Adrenal gland (tissue), 12 donors: Measurements from ENCODE around the gene RPL4. TPM values are rescaled to one million over a fixed set of nuclear protein-coding genes. Genes with fewer than 3 reads are reported as not detected.
"Not testable (repeated sequence)": the region's sequence is repeated elsewhere in the genome, so short reads cannot be mapped to it uniquely, and the experiment has no call there.

ENCODE experiments used
- DNase-seq, 7 donors: peaks; one replicate each; pipeline ENCODE4 v3.0.0-alpha.2; 2019 to 2020
- H3K27ac ChIP-seq, 5 donors: fragments of 200-600 bp; sonication (generic) in 4 of 5; 1 replicate in 3 of 5; 2 replicates in 2 of 5; pipeline versions ENCODE4 v1.5.1 to v1.8.0; 2016 to 2020; ENCODE audit warnings: mild to moderate bottlenecking in 1 of 5
- H3K27me3 ChIP-seq: fragments of 200-600 bp; 2 replicates; pipeline ENCODE4 v1.8.0; 2021
- H3K36me3 ChIP-seq, 2 donors: fragments of 200-600 bp; replicated peaks in 1 of 2; 1 replicate in 1 of 2; 2 replicates in 1 of 2; pipeline versions ENCODE4 v1.5.1 to v1.8.0; 2018 to 2022
- H3K4me1 ChIP-seq, 2 donors: fragments of 200-600 bp; replicated peaks in 1 of 2; 1 replicate in 1 of 2; 2 replicates in 1 of 2; pipeline versions ENCODE4 v1.5.1 to v1.8.0; 2018 to 2021
- H3K4me3 ChIP-seq, 4 donors: fragments of 200-600 bp; sonication (generic) in 3 of 4; one replicate each; pipeline ENCODE4 v1.5.1; 2016 to 2018
- H3K9me3 ChIP-seq, 3 donors: fragments of 200-600 bp; sonication (generic) in 1 of 3; replicated peaks in 1 of 3; 1 replicate in 2 of 3; 2 replicates in 1 of 3; pipeline versions ENCODE4 v1.5.1 to v1.8.0; 2016 to 2021
- POLR2A ChIP-seq, 2 donors: fragments of 450-650 bp; IDR thresholded peaks; one replicate each; pipeline ENCODE4 v1.6.1; 2017; ENCODE audit warnings: antibody characterized with exemption in 2 of 2, mild to moderate bottlenecking in 2 of 2, moderate library complexity in 1 of 2
- WGBS, 4 donors: extraction: QIAGEN DNeasy Blood & Tissue Kit in 2 of 4; methylation state at CpG; one replicate each; pipeline versions ENCODE4 v1.1.5 to v1.1.7; 2013 to 2017; 5-methylcytosine and 5-hydroxymethylcytosine counted together
- intact Hi-C, 2 donors: fragments of 100-400 bp; cut with DNase I; formaldehyde crosslinking; loops; one replicate each; pipeline versions ENCODE4 v1.14.1 to v1.15.0; 2022 to 2023
- polyA plus RNA-seq, 3 donors: library from polyadenylated mRNA; stranded (reverse); fragments of 200-250 nt in 2 of 3; fragments of 350-450 nt in 1 of 3; fragmentation: Illumina TruSeq in 1 of 3; extraction: RNeasy Lipid Tissue Mini Kit (QIAGEN cat#74804) in 1 of 3; gene quantifications; one replicate each; pipeline ENCODE4 v1.2.3, GENCODE V29; 2013 to 2014
- total RNA-seq, 9 donors: library from RNA; depleted of rRNA in 4 of 9; stranded (reverse); fragments of >200 nt in 4 of 9; fragments of 120-200 nt in 1 of 9; fragmentation: NEBNext Ultra II Directional in 1 of 9; extraction: Animal tissue kit (Norgen Biotek cat#: 25700) in 1 of 9; gene quantifications; one replicate each; pipeline versions ENCODE4 v1.1.0 to v1.2.4, GENCODE V29; 2013 to 2023
- TF ChIP-seq, protein P1 (sequence below), 6 experiments: fragments of 450-650 bp in 4 of 6; fragments of 200-600 bp in 2 of 6; sonication (generic) in 1 of 6; IDR thresholded peaks; 1 replicate in 5 of 6; 2 replicates in 1 of 6; pipeline versions ENCODE4 v1.5.1 to v1.8.0; 2016 to 2021; ENCODE audit warnings: antibody characterized with exemption in 6 of 6, mild to moderate bottlenecking in 2 of 6, moderate library complexity in 1 of 6
- donor health status: healthy with polysubstance abuse.
- donor health status: Bipolar disorder and iron deficiency.
- donor health status: DM: yes; HTN: yes; CAD: no.
- donor health status: DM: no; HTN: no; CAD: no.
- donor health status: DM: no; HTN: no; CAD: no.
- donor health status: DM: yes; HTN: yes; CAD: no.

Gene RPL4
- total and polyA plus RNA-seq, 12 donors, result 1,447 to 3,854 (median 2,471) TPM

DNA sequence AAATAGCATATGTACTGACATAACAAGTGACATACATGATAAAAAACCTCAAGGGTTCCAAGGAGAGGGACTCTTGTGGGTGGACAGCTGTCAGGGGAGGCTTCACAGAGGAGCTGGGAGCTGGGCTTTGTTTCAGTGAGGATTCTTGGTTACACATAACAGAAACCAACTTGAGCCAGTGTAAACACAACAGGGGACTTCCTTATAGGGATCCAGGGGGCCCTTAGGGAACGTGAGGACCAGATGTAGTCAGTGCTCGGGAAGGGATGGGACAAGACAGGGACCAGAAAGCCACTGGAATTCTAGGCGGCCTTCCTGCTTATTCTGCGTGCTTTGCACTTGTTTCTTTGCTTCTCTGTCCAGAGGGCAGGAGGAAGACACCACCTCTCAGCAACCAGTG, 42.0 kb downstream of the RPL4 start:
- H3K9me3 ChIP-seq, result no peaks in the 10 kb centered on the region
- no peaks in the 10 kb centered on the region for H3K36me3 ChIP-seq
- H3K4me3 ChIP-seq, result no peak overlapping the region
- no peak for DNase-seq
- H3K27ac ChIP-seq, result no peak overlapping the region
- WGBS, 4 donors, result 78 to 91% (median 82%) methylated on average over 4 of the region's 4 CpGs
- H3K27me3 ChIP-seq, result no peaks in the 10 kb centered on the region
- intact Hi-C loops, result no loop called here
- no peak for TF ChIP-seq POLR2A (IDR thresholded peaks at IDR 0.05)
- TF ChIP-seq, protein P1, sequence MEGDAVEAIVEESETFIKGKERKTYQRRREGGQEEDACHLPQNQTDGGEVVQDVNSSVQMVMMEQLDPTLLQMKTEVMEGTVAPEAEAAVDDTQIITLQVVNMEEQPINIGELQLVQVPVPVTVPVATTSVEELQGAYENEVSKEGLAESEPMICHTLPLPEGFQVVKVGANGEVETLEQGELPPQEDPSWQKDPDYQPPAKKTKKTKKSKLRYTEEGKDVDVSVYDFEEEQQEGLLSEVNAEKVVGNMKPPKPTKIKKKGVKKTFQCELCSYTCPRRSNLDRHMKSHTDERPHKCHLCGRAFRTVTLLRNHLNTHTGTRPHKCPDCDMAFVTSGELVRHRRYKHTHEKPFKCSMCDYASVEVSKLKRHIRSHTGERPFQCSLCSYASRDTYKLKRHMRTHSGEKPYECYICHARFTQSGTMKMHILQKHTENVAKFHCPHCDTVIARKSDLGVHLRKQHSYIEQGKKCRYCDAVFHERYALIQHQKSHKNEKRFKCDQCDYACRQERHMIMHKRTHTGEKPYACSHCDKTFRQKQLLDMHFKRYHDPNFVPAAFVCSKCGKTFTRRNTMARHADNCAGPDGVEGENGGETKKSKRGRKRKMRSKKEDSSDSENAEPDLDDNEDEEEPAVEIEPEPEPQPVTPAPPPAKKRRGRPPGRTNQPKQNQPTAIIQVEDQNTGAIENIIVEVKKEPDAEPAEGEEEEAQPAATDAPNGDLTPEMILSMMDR (IDR thresholded peaks at IDR 0.05), result no peak
- H3K4me1 ChIP-seq, result no peaks in the 10 kb centered on the region

DNA sequence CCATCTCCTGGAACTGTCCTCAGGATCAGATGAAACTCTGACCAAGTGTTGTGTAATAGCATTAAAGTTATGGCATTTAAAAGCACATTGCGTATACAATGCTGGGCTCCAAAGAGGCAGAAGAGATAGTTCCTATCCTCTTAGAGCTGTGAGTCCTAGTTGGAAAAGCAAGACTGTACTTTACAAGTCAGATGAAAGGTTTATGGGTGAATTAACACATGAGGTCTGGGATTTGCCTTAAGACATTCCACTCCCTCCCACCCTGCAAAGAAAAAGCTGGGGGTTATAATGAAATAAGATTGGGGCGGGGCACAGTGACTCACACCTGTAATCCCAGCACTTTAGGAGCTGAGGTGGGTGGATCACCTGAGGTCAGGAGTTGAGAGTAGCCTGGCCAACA, 42.7 kb downstream of the RPL4 start:
- intact Hi-C loops, result no loop called here
- WGBS, 4 donors, result 95 to 97% (median 97%) methylated on average over 2 of the region's 2 CpGs
- Histone ChIP-seq H3K4me1 (no peaks in the 10 kb centered on the region), H3K27me3 (no peaks in the 10 kb centered on the region), H3K36me3 (no peaks in the 10 kb centered on the region), H3K27ac (no peak overlapping the region), H3K9me3 (no peaks in the 10 kb centered on the region), H3K4me3 (no peak overlapping the region)
- DNase-seq, result no peak
- TF ChIP-seq, protein P1 (IDR thresholded peaks at IDR 0.05), result no peak
- no peak for TF ChIP-seq POLR2A (IDR thresholded peaks at IDR 0.05)

DNA sequence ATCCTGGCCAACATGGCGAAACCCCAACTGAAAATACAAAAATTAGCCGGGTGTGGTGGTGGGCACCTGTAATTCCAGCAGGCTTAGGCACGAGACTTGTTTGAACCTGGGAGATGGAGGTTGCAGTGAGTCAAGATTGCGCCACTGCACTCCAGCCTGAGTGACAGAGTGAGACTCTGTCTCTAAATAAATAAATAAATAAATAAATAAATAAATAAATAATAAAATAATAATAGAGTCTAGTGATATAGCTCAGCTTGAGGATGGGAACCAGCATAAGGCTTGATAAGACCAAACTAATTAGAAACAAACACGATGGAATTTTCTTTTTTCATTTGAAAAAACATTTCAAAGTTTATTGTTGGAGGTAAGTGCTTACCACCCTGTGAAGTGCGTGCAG, 43.4 kb downstream of the RPL4 start:
- intact Hi-C loops, result not testable (repeated sequence)
- WGBS, 4 donors, result 94 to 98% (median 96%) methylated on average over 6 of the region's 6 CpGs

DNA sequence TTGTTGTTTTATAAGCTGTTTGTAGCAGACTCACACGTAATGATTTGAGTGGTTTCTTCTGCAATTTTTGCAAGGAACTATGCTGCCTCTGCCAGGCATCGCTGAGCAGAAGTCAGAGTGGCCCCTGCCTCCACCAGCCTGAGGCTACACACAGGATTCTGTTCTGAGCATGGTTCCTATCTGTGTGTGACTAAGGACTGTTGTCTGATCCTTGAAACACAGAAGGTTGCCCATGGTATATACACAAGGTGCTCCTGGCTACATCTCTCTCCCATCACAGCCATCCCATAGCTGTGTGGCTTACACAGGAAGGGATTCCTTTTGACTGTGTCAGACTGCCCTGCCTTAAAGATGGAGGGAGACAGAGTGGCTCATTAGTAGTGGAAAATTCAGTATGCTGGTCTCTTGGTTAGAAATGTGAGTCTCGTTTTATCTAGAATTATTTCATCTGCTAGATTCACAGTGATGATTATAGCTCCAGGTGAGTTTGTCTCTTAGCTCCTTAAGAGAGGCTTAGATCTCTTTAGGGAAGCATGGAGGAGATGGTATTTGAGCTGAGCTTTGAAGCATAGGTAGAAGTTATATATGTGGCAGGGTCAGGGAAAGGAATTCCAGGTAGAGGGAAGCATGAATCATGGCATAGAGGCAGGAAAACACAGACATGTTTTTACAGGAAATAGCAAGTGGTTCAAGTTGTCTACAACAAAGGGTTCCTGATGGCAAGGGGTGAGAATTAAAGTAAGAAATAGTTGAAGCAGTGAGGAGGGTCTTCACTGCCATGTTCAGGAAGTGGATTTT, 44.6 kb downstream of the RPL4 start:
- intact Hi-C loops, result no loop called here
- TF ChIP-seq, protein P1 (IDR thresholded peaks at IDR 0.05), result no peak
- no peak for TF ChIP-seq POLR2A (IDR thresholded peaks at IDR 0.05)
- WGBS, 4 donors, result 83 to 89% (median 84%) methylated on average over 3 of the region's 3 CpGs
- no peak for DNase-seq
- Histone ChIP-seq H3K4me3 (no peak overlapping the region), H3K27ac (no peak overlapping the region), H3K9me3 (no peaks in the 10 kb centered on the region), H3K27me3 (no peaks in the 10 kb centered on the region), H3K36me3 (no peaks in the 10 kb centered on the region), H3K4me1 (no peaks in the 10 kb centered on the region)

More for the DNA sequence above, 43.4 kb downstream of the RPL4 start:
- not testable (repeated sequence) for H3K9me3 ChIP-seq, H3K27ac ChIP-seq, DNase-seq, H3K27me3 ChIP-seq, H3K4me1 ChIP-seq, H3K36me3 ChIP-seq, H3K4me3 ChIP-seq

DNA sequence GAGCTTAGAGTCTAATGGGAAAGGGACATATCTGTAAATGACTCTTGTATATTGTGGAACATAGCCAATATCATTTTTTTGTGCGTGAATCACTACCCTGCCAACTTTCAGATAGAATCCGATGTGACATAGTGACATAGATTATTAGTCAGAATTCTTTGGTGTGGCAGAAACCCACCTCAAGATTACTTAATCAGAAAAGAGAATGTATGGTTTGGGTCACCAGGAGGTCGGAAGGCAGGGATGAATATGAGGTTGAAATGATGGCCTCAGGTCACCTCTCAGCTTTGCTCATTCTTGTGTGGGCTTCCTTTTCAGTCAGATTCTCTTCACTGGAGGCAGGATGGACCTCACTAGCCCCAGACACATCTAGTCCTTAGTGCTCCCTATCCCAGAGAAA, 48.4 kb downstream of the RPL4 start:
- Histone ChIP-seq H3K4me3 (no peak overlapping the region), H3K27ac (no peak overlapping the region), H3K36me3 (no peaks in the 10 kb centered on the region), H3K9me3 (no peaks in the 10 kb centered on the region), H3K27me3 (no peaks in the 10 kb centered on the region), H3K4me1 (peaks cover 4 to 15% of the 10 kb centered on the region in 2 donors)
- intact Hi-C loops, result no loop called here
- TF ChIP-seq, protein P1 (IDR thresholded peaks at IDR 0.05), result no peak
- TF ChIP-seq POLR2A (IDR thresholded peaks at IDR 0.05), result no peak
- WGBS, 4 donors, result 61 to 71% (median 63%) methylated on average over 3 of the region's 3 CpGs
- no peak for DNase-seq
